ENCODE data around the gene FBXO34.
A peak's percentile ranks its signal among the peaks of the same experiment; 100 is the strongest.

Gene FBXO34

GRCh38 chr14:55265197-55265596, 6.0 kb upstream of the FBXO34 start:
- TF ChIP-seq USF1 (IDR thresholded peaks at IDR 0.05) (no peak), TCF12 (IDR thresholded peaks at IDR 0.05; ENCODE audit: low read depth) (no peak), RAD21 (IDR thresholded peaks at IDR 0.05; ENCODE audit: low read depth) (no peak), REST (IDR thresholded peaks at IDR 0.05; ENCODE audit: low read depth) (no peak), YY1 (IDR thresholded peaks at IDR 0.05; ENCODE audit: low read depth) (no peak), CEBPB (IDR thresholded peaks at IDR 0.05) (no peak), EP300 (IDR thresholded peaks at IDR 0.05; ENCODE audit: borderline replicate concordance) (no peak), TEAD4 (IDR thresholded peaks at IDR 0.05) (no peak), ZBTB7A (IDR thresholded peaks at IDR 0.05; ENCODE audit: low read depth) (no peak), CREB1 (IDR thresholded peaks at IDR 0.05; ENCODE audit: low read depth) (no peak), EGR1 (IDR thresholded peaks at IDR 0.05) (no peak), TAF1 (IDR thresholded peaks at IDR 0.05; ENCODE audit: low read depth) (no peak), FOXM1 (IDR thresholded peaks at IDR 0.05; ENCODE audit: borderline replicate concordance, low read depth) (no peak), MAX (IDR thresholded peaks at IDR 0.05) (no peak), NFIC (IDR thresholded peaks at IDR 0.05) (no peak)

- TF ChIP-seq TEAD4 (IDR thresholded peaks at IDR 0.05) (peak; percentile 61), CEBPB (IDR thresholded peaks at IDR 0.05) (no peak), MAX (IDR thresholded peaks at IDR 0.05) (peak; percentile 25; the same call in 1 of the 2 replicates)
Observed at GRCh38 chr14:55267820-55268219, 3.4 kb upstream of the FBXO34 start.

- TF ChIP-seq EP300 (IDR thresholded peaks at IDR 0.05; ENCODE audit: borderline replicate concordance): no peak
- TF ChIP-seq TCF12 (IDR thresholded peaks at IDR 0.05; ENCODE audit: low read depth): no peak
- TF ChIP-seq TAF1 (IDR thresholded peaks at IDR 0.05; ENCODE audit: low read depth): peak; percentile 48; the same call in 1 of the 2 replicates
- TF ChIP-seq USF1 (IDR thresholded peaks at IDR 0.05): peak; percentile 28; the same call in 1 of the 2 replicates
- TF ChIP-seq TEAD4 (IDR thresholded peaks at IDR 0.05): no peak
- no peak; the same call in 1 of the 2 replicates for TF ChIP-seq MAX (IDR thresholded peaks at IDR 0.05)
- TF ChIP-seq CREB1 (IDR thresholded peaks at IDR 0.05; ENCODE audit: low read depth): peak; percentile 95
- TF ChIP-seq CEBPB (IDR thresholded peaks at IDR 0.05): no peak
Observed at GRCh38 chr14:55271572-55272298, 514 bp downstream of the FBXO34 start.

- no peak for TF ChIP-seq YY1 (IDR thresholded peaks at IDR 0.05; ENCODE audit: low read depth)
- TF ChIP-seq NFIC (IDR thresholded peaks at IDR 0.05): no peak
Observed at GRCh38 chr14:55272387-55272786, 1.2 kb downstream of the FBXO34 start.

GRCh38 chr14:55272922-55273321, 1.7 kb downstream of the FBXO34 start:
- TF ChIP-seq CREB1 (IDR thresholded peaks at IDR 0.05; ENCODE audit: low read depth) (no peak), CEBPB (IDR thresholded peaks at IDR 0.05) (no peak), TEAD4 (IDR thresholded peaks at IDR 0.05) (no peak), YY1 (IDR thresholded peaks at IDR 0.05; ENCODE audit: low read depth) (no peak), USF1 (IDR thresholded peaks at IDR 0.05) (no peak), TCF12 (IDR thresholded peaks at IDR 0.05; ENCODE audit: low read depth) (no peak)

- TF ChIP-seq USF1 (IDR thresholded peaks at IDR 0.05) (no peak), EP300 (IDR thresholded peaks at IDR 0.05; ENCODE audit: borderline replicate concordance) (no peak), REST (IDR thresholded peaks at IDR 0.05; ENCODE audit: low read depth) (no peak), MAX (IDR thresholded peaks at IDR 0.05) (no peak), CREB1 (IDR thresholded peaks at IDR 0.05; ENCODE audit: low read depth) (no peak), NFIC (IDR thresholded peaks at IDR 0.05) (no peak), TEAD4 (IDR thresholded peaks at IDR 0.05) (no peak), RAD21 (IDR thresholded peaks at IDR 0.05; ENCODE audit: low read depth) (no peak), FOXM1 (IDR thresholded peaks at IDR 0.05; ENCODE audit: borderline replicate concordance, low read depth) (no peak), TAF1 (IDR thresholded peaks at IDR 0.05; ENCODE audit: low read depth) (no peak), ZBTB7A (IDR thresholded peaks at IDR 0.05; ENCODE audit: low read depth) (no peak), YY1 (IDR thresholded peaks at IDR 0.05; ENCODE audit: low read depth) (no peak), EGR1 (IDR thresholded peaks at IDR 0.05) (no peak), CEBPB (IDR thresholded peaks at IDR 0.05) (no peak), TCF12 (IDR thresholded peaks at IDR 0.05; ENCODE audit: low read depth) (no peak)
Observed at GRCh38 chr14:55274146-55274545, 2.9 kb downstream of the FBXO34 start.

Data from Ishikawa (cell line).